HepG2 (cell line): ENCODE measurements around the gene C20orf202. TPM values are rescaled to one million over a fixed set of nuclear protein-coding genes. Genes with fewer than 3 reads are reported as not detected.
A peak's percentile ranks its signal among the peaks of the same experiment; 100 is the strongest.

Experiments
- CEBPG ChIP-seq: IDR thresholded peaks from 2 replicates; pipeline ENCODE4 v1.6.1; 2016
- ETV5 ChIP-seq: IDR thresholded peaks from 2 replicates; pipeline ENCODE4 v1.6.1; 2018; ENCODE audit warnings: missing biosample characterization, missing genetic modification reagents, inconsistent platforms, borderline replicate concordance
- FOXA1 ChIP-seq, 2 experiments: fragments of 450-650 bp in 1 of 2; sonication (generic) in 1 of 2; formaldehyde crosslinking in 1 of 2; IDR thresholded peaks; 2 replicates each; pipeline versions ENCODE4 v1.4.0 to v1.6.1; 2016 to 2020; ENCODE audit warnings: missing genetic modification reagents in 1 of 2
- HOXA5 ChIP-seq: sonication (generic); formaldehyde crosslinking; IDR thresholded peaks from 2 replicates; pipeline ENCODE4 v1.4.0; 2020; ENCODE audit warnings: missing genetic modification reagents
- KAT8 ChIP-seq: IDR thresholded peaks from 2 replicates; pipeline ENCODE4 v1.6.1; 2016; ENCODE audit warnings: missing genetic modification reagents, missing compliant biosample characterization
- KDM5A ChIP-seq: fragments of 200-600 bp; sonication (generic); IDR thresholded peaks from 2 replicates; pipeline ENCODE4 v1.7.0; 2018; ENCODE audit warnings: antibody characterized with exemption, mild to moderate bottlenecking, low read length, borderline replicate concordance
- NR2F6 ChIP-seq, 2 experiments: IDR thresholded peaks; 2 replicates each; pipeline ENCODE4 v1.6.1; 2016; ENCODE audit warnings: antibody characterized with exemption in 1 of 2, mild to moderate bottlenecking in 1 of 2
- PAX8 ChIP-seq: sonication (generic); formaldehyde crosslinking; IDR thresholded peaks from 2 replicates; pipeline ENCODE4 v1.8.0; 2022; ENCODE audit warnings: mild to moderate bottlenecking, missing genetic modification reagents, borderline replicate concordance
- PHB2 ChIP-seq: fragments of 450-650 bp; IDR thresholded peaks from 2 replicates; pipeline ENCODE4 v1.6.1; 2018; ENCODE audit not compliant: partially characterized antibody
- POLR2AphosphoS2 ChIP-seq: IDR thresholded peaks from 2 replicates; pipeline ENCODE4 v1.6.1; 2011; ENCODE audit warnings: low read depth, low read length, improper control_type of control experiment
- REL ChIP-seq: sonication (generic); formaldehyde crosslinking; conservative IDR thresholded peaks from 2 replicates; pipeline ENCODE4 v1.8.0; 2022; ENCODE audit warnings: mild to moderate bottlenecking, missing genetic modification reagents, moderate library complexity
- RFX1 ChIP-seq: fragments of 450-650 bp; IDR thresholded peaks from 2 replicates; pipeline ENCODE4 v1.6.1; 2017
- SMARCE1 ChIP-seq: fragments of 450-650 bp; IDR thresholded peaks from 2 replicates; pipeline ENCODE4 v1.6.1; 2017; ENCODE audit warnings: borderline replicate concordance
- XRCC5 ChIP-seq: fragments of 200-400 bp; formaldehyde crosslinking; optimal IDR thresholded peaks from 2 replicates; pipeline ENCODE3; 2017; ENCODE audit warnings: mild to moderate bottlenecking, low read length
- ZFP1 ChIP-seq: IDR thresholded peaks from 2 replicates; pipeline ENCODE4 v1.6.1; 2016
- ZFP41 ChIP-seq: sonication (generic); formaldehyde crosslinking; IDR thresholded peaks from 2 replicates; pipeline ENCODE4 v1.4.0; 2020; ENCODE audit warnings: mild to moderate bottlenecking, missing genetic modification reagents, borderline replicate concordance
- ZNF772 ChIP-seq: sonication (generic); formaldehyde crosslinking; IDR thresholded peaks from 2 replicates; pipeline ENCODE4 v1.5.0; 2020; ENCODE audit warnings: mild to moderate bottlenecking, missing genetic modification reagents
- ZNF891 ChIP-seq: sonication (generic); formaldehyde crosslinking; IDR thresholded peaks from 2 replicates; pipeline ENCODE4 v1.5.0; 2020; ENCODE audit warnings: mild to moderate bottlenecking, missing genetic modification reagents
- polyA plus RNA-seq, 8 experiments: library from polyadenylated mRNA; depleted of rRNA in 3 of 8; stranded (reverse) in 7 of 8; unstranded in 1 of 8; fragments of >200 nt; fragmentation: Illumina TruSeq in 4 of 8; extraction: Trizol in 4 of 8; gene quantifications; 2 replicates each; pipeline versions ENCODE4 v1.2.1 to v1.2.3, GENCODE V29; 2011 to 2016; ENCODE audit warnings: low read depth in 4 of 8, missing spikeins in 1 of 8, mixed read lengths in 1 of 8; ENCODE audit not compliant: insufficient read depth in 1 of 8
- total RNA-seq, 5 experiments: library from RNA; depleted of rRNA; stranded (reverse); fragments of >200 nt; fragmentation: Illumina TruSeq; extraction: Trizol; gene quantifications; 2 replicates each; pipeline ENCODE4 v1.2.3, GENCODE V29; 2016; ENCODE audit warnings: low read depth in 1 of 5
- TF ChIP-seq, protein P1 (sequence below): sonication (generic); formaldehyde crosslinking; IDR thresholded peaks from 2 replicates; pipeline ENCODE4 v1.5.0; 2020; ENCODE audit warnings: missing genetic modification reagents
- TF ChIP-seq, protein P2 (sequence below): sonication (generic); formaldehyde crosslinking; IDR thresholded peaks from 2 replicates; pipeline ENCODE4 v1.8.0; 2022; ENCODE audit warnings: missing genetic modification reagents, mild to moderate bottlenecking, borderline replicate concordance
- TF ChIP-seq, protein P3 (sequence below): sonication (generic); formaldehyde crosslinking; IDR thresholded peaks from 2 replicates; pipeline ENCODE4 v1.9.0; 2021; ENCODE audit warnings: mild to moderate bottlenecking, missing genetic modification reagents

Gene C20orf202
- total and polyA plus RNA-seq, 2 of the 13 experiments (the other 11 are each of a cell fraction or from before 2014, with no cell fraction given) = 0.20 to 1.2 TPM

DNA sequence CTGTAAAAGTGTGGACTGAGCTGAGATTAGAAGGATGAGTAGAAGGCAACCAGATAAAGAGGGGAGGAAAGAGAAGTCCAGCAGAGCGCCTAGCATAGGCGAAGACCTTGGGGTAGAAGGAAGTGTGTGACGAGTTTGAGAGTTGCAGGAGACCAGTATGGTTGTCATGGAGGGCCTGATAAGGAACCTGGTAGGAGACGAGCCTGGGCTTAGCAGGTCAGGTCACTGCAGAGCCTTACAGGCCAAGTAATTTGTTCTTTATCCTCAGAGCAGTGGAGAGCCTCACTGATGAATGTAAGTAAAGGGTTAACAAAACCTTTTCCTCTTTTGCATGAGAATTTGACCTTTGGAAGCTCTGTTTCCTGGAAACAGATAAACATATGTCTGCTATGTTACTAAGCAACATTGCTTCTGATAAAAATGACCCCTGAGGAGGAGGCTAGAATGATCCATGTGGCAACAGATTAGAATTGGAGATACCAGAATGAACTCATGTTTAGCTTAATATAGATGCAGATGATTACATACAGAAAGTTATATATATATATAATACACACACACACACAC is 15.6 kb upstream of the C20orf202 start (continued):
- TF ChIP-seq, protein P1, sequence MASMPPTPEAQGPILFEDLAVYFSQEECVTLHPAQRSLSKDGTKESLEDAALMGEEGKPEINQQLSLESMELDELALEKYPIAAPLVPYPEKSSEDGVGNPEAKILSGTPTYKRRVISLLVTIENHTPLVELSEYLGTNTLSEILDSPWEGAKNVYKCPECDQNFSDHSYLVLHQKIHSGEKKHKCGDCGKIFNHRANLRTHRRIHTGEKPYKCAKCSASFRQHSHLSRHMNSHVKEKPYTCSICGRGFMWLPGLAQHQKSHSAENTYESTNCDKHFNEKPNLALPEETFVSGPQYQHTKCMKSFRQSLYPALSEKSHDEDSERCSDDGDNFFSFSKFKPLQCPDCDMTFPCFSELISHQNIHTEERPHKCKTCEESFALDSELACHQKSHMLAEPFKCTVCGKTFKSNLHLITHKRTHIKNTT (CRISPR knock-in tag) = no peak
- no peak for TF ChIP-seq POLR2AphosphoS2
- TF ChIP-seq REL (CRISPR knock-in tag) = no peak
- TF ChIP-seq ZNF891 (CRISPR knock-in tag) = no peak
- TF ChIP-seq ZNF772 (CRISPR knock-in tag) = no peak
- peak; percentile 63 for TF ChIP-seq ZFP1 (CRISPR knock-in tag)
- TF ChIP-seq, protein P2, sequence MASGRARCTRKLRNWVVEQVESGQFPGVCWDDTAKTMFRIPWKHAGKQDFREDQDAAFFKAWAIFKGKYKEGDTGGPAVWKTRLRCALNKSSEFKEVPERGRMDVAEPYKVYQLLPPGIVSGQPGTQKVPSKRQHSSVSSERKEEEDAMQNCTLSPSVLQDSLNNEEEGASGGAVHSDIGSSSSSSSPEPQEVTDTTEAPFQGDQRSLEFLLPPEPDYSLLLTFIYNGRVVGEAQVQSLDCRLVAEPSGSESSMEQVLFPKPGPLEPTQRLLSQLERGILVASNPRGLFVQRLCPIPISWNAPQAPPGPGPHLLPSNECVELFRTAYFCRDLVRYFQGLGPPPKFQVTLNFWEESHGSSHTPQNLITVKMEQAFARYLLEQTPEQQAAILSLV (CRISPR knock-in tag) = no peak
- TF ChIP-seq CEBPG = peak; percentile 68
- TF ChIP-seq PHB2 = no peak
- TF ChIP-seq RFX1 = peak; percentile 87
- peak; percentile 31; the same call in 1 of the 2 replicates for TF ChIP-seq ETV5 (CRISPR knock-in tag)
- TF ChIP-seq XRCC5 = peak; percentile 50
- TF ChIP-seq FOXA1 (IDR thresholded peaks at IDR 0.05) = no peak
- no peak for TF ChIP-seq FOXA1 (CRISPR knock-in tag; IDR thresholded peaks at IDR 0.05)
- TF ChIP-seq ZFP41 = no peak
- TF ChIP-seq SMARCE1 = no peak
- TF ChIP-seq HOXA5 (CRISPR knock-in tag) = 0 out of 2 replicates have a peak, but pooled peaks have one; percentile 17
- TF ChIP-seq, protein P3, sequence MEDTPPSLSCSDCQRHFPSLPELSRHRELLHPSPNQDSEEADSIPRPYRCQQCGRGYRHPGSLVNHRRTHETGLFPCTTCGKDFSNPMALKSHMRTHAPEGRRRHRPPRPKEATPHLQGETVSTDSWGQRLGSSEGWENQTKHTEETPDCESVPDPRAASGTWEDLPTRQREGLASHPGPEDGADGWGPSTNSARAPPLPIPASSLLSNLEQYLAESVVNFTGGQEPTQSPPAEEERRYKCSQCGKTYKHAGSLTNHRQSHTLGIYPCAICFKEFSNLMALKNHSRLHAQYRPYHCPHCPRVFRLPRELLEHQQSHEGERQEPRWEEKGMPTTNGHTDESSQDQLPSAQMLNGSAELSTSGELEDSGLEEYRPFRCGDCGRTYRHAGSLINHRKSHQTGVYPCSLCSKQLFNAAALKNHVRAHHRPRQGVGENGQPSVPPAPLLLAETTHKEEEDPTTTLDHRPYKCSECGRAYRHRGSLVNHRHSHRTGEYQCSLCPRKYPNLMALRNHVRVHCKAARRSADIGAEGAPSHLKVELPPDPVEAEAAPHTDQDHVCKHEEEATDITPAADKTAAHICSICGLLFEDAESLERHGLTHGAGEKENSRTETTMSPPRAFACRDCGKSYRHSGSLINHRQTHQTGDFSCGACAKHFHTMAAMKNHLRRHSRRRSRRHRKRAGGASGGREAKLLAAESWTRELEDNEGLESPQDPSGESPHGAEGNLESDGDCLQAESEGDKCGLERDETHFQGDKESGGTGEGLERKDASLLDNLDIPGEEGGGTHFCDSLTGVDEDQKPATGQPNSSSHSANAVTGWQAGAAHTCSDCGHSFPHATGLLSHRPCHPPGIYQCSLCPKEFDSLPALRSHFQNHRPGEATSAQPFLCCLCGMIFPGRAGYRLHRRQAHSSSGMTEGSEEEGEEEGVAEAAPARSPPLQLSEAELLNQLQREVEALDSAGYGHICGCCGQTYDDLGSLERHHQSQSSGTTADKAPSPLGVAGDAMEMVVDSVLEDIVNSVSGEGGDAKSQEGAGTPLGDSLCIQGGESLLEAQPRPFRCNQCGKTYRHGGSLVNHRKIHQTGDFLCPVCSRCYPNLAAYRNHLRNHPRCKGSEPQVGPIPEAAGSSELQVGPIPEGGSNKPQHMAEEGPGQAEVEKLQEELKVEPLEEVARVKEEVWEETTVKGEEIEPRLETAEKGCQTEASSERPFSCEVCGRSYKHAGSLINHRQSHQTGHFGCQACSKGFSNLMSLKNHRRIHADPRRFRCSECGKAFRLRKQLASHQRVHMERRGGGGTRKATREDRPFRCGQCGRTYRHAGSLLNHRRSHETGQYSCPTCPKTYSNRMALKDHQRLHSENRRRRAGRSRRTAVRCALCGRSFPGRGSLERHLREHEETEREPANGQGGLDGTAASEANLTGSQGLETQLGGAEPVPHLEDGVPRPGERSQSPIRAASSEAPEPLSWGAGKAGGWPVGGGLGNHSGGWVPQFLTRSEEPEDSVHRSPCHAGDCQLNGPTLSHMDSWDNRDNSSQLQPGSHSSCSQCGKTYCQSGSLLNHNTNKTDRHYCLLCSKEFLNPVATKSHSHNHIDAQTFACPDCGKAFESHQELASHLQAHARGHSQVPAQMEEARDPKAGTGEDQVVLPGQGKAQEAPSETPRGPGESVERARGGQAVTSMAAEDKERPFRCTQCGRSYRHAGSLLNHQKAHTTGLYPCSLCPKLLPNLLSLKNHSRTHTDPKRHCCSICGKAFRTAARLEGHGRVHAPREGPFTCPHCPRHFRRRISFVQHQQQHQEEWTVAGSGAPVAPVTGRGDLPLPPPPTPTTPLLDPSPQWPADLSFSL (CRISPR knock-in tag) = no peak
- TF ChIP-seq KAT8 = peak; percentile 76
- TF ChIP-seq KDM5A = no peak
- peak; percentile 87 for TF ChIP-seq NR2F6 (IDR thresholded peaks at IDR 0.05)
- peak; percentile 89 for TF ChIP-seq NR2F6 (CRISPR knock-in tag; IDR thresholded peaks at IDR 0.05)
- no peak for TF ChIP-seq PAX8 (CRISPR knock-in tag)
